Epithelial cell of proximal tubule (primary cell): ENCODE results near the gene OR13C8. TPM values are rescaled to one million over a fixed set of nuclear protein-coding genes. Genes with fewer than 3 reads are reported as not detected.

Experiments
- DNase-seq: peaks from one replicate; pipeline ENCODE4 v3.0.0-alpha.2; 2011; ENCODE audit warnings: low read depth
- H3K4me3 ChIP-seq: 2 replicates; pipeline ENCODE4 v1.5.1; 2011; ENCODE audit warnings: low read depth, mild to moderate bottlenecking, low read length
- CTCF ChIP-seq: conservative IDR thresholded peaks from 2 replicates; pipeline ENCODE4 v1.5.1; 2012; ENCODE audit warnings: low read depth, mild to moderate bottlenecking, low read length
- total RNA-seq: library from RNA; depleted of rRNA; stranded (reverse); fragments of >200 nt; gene quantifications from 2 replicates; pipeline ENCODE4 v1.2.3, GENCODE V29; 2015

OR13C8 gene
- total RNA-seq, 1 donor from 2014 or later, result not detected

DNA sequence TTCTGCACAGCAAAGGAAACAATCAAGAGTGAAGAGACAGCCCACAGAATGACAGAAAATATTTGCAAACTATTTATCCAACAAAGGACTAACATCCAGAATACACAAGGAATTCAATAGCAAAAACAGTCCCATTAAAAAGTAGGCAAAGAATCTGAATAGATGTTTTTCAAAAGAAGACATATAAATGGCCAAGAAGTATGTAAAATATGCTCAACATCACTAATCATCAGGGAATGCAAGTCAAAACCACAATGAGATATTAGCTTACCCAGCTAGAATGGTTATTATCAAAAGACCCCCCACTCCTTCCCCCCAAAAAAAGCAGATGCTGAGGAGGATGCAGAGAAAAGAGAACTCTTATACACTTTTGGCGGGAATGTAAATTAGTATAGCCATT, 13.4 kb upstream of the OR13C8 start:
- no peak for DNase-seq
- no peak for TF ChIP-seq CTCF

GRCh38 chr9:104556830-104557634, 11.9 kb upstream of the OR13C8 start:
- TF ChIP-seq CTCF, result no peak
- no peak overlapping the region for H3K4me3 ChIP-seq
- no peak for DNase-seq

More for the DNA sequence above, 13.4 kb upstream of the OR13C8 start:
- no peak overlapping the region for H3K4me3 ChIP-seq

DNA sequence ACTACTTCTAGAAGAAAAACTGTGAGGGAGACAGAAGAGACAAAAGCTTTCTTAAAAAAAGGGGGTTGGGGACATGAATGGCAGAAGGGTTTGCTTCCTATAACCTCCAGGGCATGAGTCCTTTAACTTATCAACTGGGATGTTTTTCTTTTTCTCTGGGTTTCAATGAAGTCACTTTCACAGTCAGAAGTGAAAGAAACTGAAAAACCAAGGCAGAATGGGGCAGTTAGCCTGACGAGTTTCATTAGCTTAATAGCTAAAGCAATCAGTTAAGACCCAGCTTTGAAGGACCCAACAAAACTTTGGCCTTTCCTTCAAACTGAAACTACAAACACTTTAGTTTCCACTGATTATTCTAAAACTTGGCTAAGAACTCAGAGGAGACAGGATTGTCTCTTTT, 4.6 kb upstream of the OR13C8 start:
- H3K4me3 ChIP-seq, result no peak overlapping the region
- no peak for DNase-seq
- no peak for TF ChIP-seq CTCF

GRCh38 chr9:104572612-104573011, 3.6 kb downstream of the OR13C8 start:
- no peak for DNase-seq
- no peak overlapping the region for H3K4me3 ChIP-seq
- TF ChIP-seq CTCF, result no peak

GRCh38 chr9:104575456-104575855, 6.5 kb downstream of the OR13C8 start:
- H3K4me3 ChIP-seq, result no peak overlapping the region
- no peak for DNase-seq
- no peak for TF ChIP-seq CTCF

- no peak for DNase-seq
- no peak overlapping the region for H3K4me3 ChIP-seq
- TF ChIP-seq CTCF, result no peak
Measured at GRCh38 chr9:104577263-104577662, 8.3 kb downstream of the OR13C8 start.

DNA sequence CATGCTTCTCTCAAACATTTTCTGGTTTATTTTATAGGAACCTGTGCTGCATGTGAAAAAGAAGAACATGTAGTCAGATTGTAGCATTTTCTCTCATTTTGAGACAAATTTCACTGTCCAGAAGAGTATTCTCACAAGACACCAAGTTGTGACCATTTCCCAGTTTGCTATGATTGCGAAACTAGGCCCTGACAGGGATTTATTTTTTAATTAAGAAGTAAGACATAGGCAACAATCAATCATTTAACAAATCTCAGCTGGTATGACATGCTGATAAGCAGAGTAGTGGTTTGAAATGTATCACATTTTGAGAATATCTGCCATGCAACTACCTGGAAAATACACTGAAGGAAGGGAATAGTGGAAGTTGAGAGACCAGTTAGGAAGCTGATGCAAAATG, 11.6 kb downstream of the OR13C8 start:
- TF ChIP-seq CTCF, result no peak
- DNase-seq, result no peak
- no peak overlapping the region for H3K4me3 ChIP-seq
